ENCODE results near the gene E2F3.

The E2F3 gene

GRCh38 chr6:20365456-20365855, 36.2 kb upstream of the E2F3 start:
- DNase-seq (ENCODE audit: insufficient read length, low spot score) (no peak), FAIRE-seq (no peak)
- no peak for TF ChIP-seq CTCF (IDR thresholded peaks at IDR 0.05; ENCODE audit: insufficient read depth, missing control alignments)

GRCh38 chr6:20366082-20366830, 35.4 kb upstream of the E2F3 start:
- TF ChIP-seq CTCF (IDR thresholded peaks at IDR 0.05; ENCODE audit: insufficient read depth, missing control alignments): no peak
- no peak for DNase-seq (ENCODE audit: insufficient read length, low spot score)
- no peak for FAIRE-seq

- no peak for TF ChIP-seq CTCF (IDR thresholded peaks at IDR 0.05; ENCODE audit: insufficient read depth, missing control alignments)
- FAIRE-seq: no peak
- DNase-seq (ENCODE audit: insufficient read length, low spot score): no peak
These were observed 33.8 kb upstream of the E2F3 start for GRCh38 chr6:20367743-20368485.

- no peak for TF ChIP-seq CTCF (IDR thresholded peaks at IDR 0.05; ENCODE audit: insufficient read depth, missing control alignments)
- no peak for FAIRE-seq
- no peak for DNase-seq (ENCODE audit: insufficient read length, low spot score)
These were observed 31.3 kb upstream of the E2F3 start for GRCh38 chr6:20370393-20370792.

- FAIRE-seq (no peak), DNase-seq (ENCODE audit: insufficient read length, low spot score) (no peak)
- no peak for TF ChIP-seq CTCF (IDR thresholded peaks at IDR 0.05; ENCODE audit: insufficient read depth, missing control alignments)
These were observed 30.9 kb upstream of the E2F3 start for GRCh38 chr6:20370801-20371200.

- DNase-seq (ENCODE audit: insufficient read length, low spot score): no peak
- no peak for FAIRE-seq
- no peak for TF ChIP-seq CTCF (IDR thresholded peaks at IDR 0.05; ENCODE audit: insufficient read depth, missing control alignments)
These were observed 26.2 kb upstream of the E2F3 start for GRCh38 chr6:20375436-20375835.
